GM18505 (cell line): ENCODE measurements around the gene HPS4.

Experiments used
- ATAC-seq: cut with Tn5 transposase; IDR thresholded peaks from one replicate; pipeline ENCODE4 v1.9.1; 2021; ENCODE audit not compliant: unreplicated experiment
- POLR2A ChIP-seq: IDR thresholded peaks from 4 replicates; pipeline ENCODE4 v1.6.1; 2011; ENCODE audit warnings: borderline replicate concordance; ENCODE audit not compliant: insufficient read depth, insufficient read length; ENCODE audit errors: extremely low read depth

The HPS4 gene

GRCh38 chr22:26514419-26515161 is 31.0 kb upstream of the HPS4 start:
- TF ChIP-seq POLR2A = no peak
- ATAC-seq = no peak

GRCh38 chr22:26513838-26514237 is 30.3 kb upstream of the HPS4 start:
- no peak for ATAC-seq
- no peak for TF ChIP-seq POLR2A

DNA sequence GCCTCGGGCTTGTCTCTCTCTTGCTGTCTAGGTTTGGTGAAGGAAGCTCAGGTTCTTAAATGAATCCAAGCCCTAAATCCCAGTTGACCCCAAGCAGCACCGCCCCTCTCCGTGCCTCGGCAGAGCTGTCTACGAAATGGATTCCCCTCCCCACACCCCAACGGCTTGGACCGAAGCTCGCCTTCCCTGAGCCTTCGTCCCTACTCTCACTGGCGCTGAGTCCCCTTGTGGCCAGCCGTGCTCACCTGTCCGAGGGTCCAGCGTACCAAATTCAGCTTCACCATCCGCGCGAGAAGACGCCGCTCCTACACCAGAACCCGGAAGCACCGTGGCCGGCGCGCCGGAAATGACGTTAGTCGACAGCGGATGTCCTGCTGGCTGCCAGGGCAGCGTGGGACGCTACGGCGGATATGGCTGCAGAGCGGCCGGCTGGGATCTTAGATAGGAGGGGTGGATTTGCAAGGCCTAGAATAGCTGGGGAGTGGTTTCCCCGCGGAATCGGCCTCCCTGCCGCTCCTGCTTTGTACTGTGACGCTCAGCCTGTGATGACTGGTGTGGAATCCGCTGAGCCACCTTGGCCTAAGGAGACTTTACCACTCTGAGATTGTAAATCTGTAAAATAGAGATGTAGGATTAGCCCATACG is 28.7 kb upstream of the HPS4 start, which contains the start of gene TFIP11:
TSS of gene TFIP11 (minus strand) at position 325 of the 645 bp plus-strand sequence. CDS start 2,201 bp downstream, outside the sequence.
- peak; percentile 88 for TF ChIP-seq POLR2A
- ATAC-seq = peak; percentile 84

- ATAC-seq = no peak
- TF ChIP-seq POLR2A = no peak
Measured at GRCh38 chr22:26508148-26508547, 24.6 kb upstream of the HPS4 start.

DNA sequence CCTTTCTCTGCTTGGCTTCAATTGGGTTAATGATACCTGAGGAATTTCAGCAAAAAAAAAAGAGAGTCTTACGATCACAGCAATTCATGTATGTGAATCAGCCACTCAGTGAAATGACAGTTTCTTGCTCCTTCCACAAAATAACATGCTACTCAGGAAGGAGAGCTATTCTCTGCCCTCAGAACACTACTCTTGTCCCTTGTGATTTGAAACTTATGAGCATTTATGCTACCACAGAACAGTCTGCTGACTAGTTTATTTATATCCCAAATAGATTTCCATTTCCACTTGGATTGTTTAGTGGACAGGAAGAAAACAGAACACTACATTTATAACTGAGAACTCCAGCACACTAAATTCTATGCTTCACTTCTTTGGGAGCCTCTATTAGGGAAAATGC is 20.2 kb upstream of the HPS4 start:
- TF ChIP-seq POLR2A = no peak
- no peak for ATAC-seq

GRCh38 chr22:26502688-26503561 is 19.3 kb upstream of the HPS4 start:
- no peak for ATAC-seq

GRCh38 chr22:26501996-26502395 is 18.4 kb upstream of the HPS4 start:
- no peak for ATAC-seq
- no peak for TF ChIP-seq POLR2A

More at GRCh38 chr22:26502688-26503561, 19.3 kb upstream of the HPS4 start:
- no peak for TF ChIP-seq POLR2A

GRCh38 chr22:26499188-26499703 is 15.7 kb upstream of the HPS4 start:
- ATAC-seq = no peak
- TF ChIP-seq POLR2A = no peak

DNA sequence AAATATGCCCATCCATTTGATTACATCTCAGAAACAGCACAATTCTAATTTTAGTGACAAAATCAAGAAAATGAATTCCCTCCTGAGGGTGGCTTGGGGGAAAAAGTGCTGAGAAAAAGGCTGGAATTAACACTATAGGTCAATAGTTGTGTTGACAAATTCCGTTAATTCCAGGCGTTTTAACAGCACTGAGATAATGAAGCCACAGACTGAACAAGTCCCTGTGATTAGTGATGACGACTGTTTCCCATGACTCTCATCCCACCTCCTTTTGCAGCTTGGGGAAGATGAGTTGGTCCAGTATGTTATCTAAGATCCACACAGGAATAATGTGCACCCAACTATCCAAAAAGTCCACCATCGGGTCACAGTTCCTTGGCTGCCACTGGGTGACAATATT is 12.9 kb upstream of the HPS4 start:
- no peak for ATAC-seq
- no peak for TF ChIP-seq POLR2A

GRCh38 chr22:26494506-26494905 is 10.9 kb upstream of the HPS4 start:
- ATAC-seq = no peak

DNA sequence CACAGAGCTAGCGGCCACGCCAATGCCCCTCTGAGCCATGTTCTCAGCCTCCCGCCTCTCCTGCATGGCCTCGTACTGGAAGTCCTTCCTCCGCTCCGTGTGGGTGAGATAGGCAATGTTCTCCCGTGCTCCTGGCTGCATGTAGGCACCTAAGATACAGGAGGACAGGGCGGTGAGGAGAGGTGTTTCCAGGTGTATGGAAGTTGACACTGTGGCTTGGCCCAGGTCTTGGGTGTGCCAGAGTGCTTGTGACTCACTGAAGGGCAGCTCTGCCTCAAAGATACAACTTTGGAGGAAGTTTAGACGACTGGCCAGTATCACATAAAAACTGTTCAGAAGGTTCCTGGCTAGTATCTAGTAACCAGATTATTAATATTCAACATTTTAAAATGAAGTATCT is 8.6 kb upstream of the HPS4 start:
- no peak for TF ChIP-seq POLR2A
- ATAC-seq = no peak

More at GRCh38 chr22:26494506-26494905, 10.9 kb upstream of the HPS4 start:
- TF ChIP-seq POLR2A = no peak

- no peak for ATAC-seq
- no peak for TF ChIP-seq POLR2A
Measured at GRCh38 chr22:26489447-26490036, 6.0 kb upstream of the HPS4 start.

GRCh38 chr22:26487996-26488395 is 4.4 kb upstream of the HPS4 start:
- TF ChIP-seq POLR2A = no peak

More at GRCh38 chr22:26487996-26488395, 4.4 kb upstream of the HPS4 start:
- no peak for ATAC-seq
